ENCODE results near the gene PALM.

The PALM gene

DNA sequence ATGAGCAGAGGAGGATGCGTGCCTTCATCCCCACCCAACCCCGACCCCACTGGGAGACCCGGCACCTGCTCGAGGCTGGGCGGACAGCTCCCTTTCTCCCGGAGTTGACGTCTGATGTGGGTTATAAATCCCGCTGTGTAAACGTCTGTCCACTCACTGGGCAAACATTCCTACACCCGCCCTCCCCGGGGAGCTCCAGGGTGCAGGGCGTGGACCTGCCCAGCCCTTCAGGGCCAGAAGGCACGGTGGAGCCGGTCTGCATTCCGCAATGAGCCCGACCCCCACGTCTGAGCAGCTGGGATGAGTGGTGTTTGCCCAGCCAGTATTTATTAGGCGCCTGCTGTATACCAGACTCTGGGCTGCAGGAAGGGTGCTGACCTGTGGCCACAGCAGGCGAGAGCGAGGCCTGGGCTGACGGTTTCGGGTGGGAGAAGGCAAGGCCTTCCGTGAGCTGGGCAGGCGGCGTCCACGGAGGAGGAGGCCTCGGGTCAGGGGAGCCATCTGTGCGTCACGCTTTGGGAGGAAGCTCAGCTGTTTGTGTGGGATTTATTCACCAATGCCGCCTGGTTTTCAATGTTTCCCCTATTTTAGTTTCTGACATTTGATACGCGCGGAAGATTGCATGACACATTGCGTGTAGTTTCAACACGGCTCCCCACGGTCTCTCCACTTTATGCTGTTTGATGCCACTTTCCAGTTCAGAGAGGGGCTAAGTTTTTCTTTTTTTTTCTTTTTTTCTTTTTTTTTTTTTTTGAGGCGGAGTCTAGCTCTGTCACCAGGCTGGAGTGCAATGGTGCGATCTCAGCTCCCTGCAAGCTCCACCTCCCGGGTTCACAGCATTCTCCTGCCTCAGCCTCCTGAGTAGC is 44.1 kb downstream of the PALM start:
- DNase-seq = peak; percentile 86

DNA sequence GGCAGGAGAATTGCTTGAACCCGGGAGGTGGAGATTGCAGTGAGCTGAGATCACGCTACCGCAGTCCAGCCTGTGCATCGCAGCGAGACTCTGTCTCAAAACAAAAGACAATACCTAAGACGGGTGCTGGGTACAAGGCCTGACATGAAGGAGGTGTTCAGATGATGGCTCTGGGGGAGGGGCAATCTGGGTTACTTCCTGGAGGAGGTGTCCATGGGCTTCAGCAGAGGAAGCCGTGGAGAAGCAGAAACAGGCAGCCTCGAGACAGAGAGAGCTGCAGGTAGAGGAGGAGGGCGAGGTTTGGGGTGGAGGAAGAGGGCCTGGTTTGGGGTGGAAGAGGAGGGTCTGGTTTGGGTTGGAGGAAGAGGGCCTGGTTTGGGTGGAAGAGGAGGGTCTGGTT is 45.8 kb downstream of the PALM start:
- DNase-seq = no peak

DNA sequence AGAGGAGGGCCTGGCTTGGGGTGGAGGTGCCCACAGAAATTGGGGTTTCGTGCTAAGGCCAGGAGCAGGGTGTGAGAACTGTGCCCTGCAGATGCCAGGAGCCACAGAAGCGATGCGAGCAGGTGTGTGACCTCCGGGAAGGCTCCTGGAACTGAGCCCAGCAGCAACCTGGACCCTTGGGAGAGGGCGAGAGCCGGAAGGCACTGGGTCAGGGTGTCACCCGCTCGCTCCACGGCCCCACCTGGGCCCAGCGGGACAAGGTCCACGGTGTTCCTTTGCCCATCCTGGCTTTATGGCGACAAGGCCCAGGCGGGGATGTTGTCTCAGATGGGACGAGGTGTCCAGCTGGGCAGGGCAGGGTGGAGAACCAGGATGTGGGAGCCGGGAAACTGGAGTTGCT is 46.3 kb downstream of the PALM start:
- DNase-seq = no peak

GRCh38 chr19:756236-756635 is 47.5 kb downstream of the PALM start:
- peak; percentile 18 for DNase-seq

DNA sequence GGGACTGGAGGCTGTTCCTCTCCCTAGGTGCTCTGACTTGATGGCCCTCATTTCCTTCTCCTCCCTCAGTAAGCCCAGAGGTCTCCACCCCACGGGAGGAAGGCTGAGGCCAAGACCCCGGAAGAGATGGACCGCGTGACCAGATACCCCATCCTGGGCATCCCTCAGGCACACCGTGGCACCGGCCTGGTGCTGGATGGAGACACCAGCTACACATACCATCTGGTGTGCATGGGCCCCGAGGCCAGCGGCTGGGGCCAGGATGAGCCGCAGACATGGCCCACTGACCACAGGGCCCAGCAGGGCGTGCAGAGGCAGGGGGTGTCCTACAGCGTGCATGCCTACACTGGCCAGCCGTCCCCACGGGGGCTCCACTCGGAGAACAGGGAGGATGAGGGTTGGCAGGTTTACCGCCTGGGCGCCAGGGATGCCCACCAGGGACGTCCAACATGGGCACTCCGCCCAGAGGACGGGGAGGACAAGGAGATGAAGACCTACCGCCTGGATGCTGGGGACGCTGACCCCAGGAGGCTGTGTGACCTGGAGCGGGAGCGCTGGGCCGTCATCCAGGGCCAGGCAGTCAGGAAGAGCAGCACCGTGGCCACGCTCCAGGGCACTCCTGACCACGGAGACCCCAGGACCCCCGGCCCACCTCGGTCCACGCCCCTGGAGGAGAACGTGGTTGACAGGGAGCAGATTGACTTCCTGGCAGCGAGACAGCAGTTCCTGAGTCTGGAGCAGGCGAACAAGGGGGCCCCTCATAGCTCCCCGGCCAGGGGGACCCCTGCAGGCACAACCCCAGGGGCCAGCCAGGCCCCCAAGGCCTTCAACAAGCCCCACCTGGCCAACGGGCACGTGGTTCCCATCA is 48.3 kb downstream of the PALM start:
- DNase-seq = no peak

- no peak for DNase-seq
Measured at GRCh38 chr19:757811-758668, 49.3 kb downstream of the PALM start.

GRCh38 chr19:763181-763580 is 54.4 kb downstream of the PALM start:
- DNase-seq = no peak

GRCh38 chr19:763869-764268 is 55.1 kb downstream of the PALM start:
- no peak for DNase-seq

- DNase-seq = no peak
Measured at GRCh38 chr19:764301-764700, 55.6 kb downstream of the PALM start.

GRCh38 chr19:765179-765738 is 56.5 kb downstream of the PALM start:
- DNase-seq = no peak

DNA sequence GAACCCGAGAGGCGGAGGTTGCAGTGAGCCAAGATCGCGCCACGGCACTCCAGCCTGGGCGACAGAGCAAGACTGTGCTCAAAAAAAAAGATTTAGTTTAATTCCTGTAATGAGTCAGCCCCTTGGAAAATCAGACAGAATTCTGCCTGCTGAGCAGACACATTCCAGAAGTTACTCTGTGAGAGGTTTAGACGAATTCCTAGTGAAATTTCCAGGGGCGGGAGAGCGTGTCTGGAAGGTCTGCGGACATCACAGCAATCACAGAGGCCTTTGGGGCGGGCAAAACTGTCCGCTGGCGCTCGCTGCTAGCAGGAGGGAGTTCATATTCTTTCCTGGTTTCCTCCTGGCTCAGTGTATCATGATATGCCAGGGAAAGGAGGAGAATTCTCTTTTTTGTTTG is 59.7 kb downstream of the PALM start:
- peak; percentile 95 for DNase-seq

- DNase-seq = no peak
Measured at GRCh38 chr19:769616-770015, 60.9 kb downstream of the PALM start.

- DNase-seq = peak; percentile 45
Measured at GRCh38 chr19:771332-771785, 62.6 kb downstream of the PALM start.

DNA sequence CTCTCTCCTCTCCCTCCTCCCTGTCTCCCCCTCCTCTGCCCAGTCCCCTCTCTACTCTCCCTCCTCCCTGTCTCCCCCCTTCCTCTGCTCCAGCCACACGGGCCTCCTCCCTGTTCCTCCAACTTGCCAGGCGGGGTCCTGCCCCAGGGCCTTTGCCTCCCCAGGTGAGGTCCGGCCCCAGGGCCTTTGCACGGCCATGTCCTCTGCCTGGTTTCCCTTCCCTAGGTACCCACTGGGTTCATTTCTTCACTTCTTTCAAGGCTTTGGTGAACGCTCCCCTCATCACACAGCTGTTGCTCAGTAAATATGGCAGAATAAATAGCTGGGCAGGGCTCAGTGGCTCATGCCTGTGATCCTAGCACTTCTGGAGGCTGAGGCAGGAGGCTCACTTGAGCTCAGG is 63.3 kb downstream of the PALM start:
- DNase-seq = no peak

- no peak for DNase-seq
Measured at GRCh38 chr19:772730-773436, 64.1 kb downstream of the PALM start.

DNA sequence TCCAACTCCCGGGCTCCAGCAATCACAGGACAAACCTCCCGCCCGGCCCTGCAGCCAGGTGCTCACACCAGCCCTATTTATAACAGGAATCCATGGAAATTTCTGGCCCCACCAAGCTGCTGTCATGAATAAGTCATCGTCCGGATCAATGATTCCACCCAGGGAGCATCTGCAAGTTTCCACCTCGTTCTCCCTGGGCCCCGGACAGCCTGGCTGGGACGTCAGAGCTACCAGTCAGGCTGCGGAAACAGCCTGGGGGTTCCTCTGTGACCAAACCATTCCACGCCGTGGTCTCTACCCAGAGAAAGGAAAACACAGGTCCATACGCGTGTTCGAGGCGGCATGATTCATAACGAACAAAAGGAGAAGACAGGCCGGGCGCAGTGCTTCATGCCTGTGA is 67.8 kb downstream of the PALM start:
- DNase-seq = no peak

- DNase-seq = peak; percentile 93
Measured at GRCh38 chr19:778910-779653, 70.3 kb downstream of the PALM start.

- DNase-seq = no peak
Measured at GRCh38 chr19:780935-781334, 72.2 kb downstream of the PALM start.

DNA sequence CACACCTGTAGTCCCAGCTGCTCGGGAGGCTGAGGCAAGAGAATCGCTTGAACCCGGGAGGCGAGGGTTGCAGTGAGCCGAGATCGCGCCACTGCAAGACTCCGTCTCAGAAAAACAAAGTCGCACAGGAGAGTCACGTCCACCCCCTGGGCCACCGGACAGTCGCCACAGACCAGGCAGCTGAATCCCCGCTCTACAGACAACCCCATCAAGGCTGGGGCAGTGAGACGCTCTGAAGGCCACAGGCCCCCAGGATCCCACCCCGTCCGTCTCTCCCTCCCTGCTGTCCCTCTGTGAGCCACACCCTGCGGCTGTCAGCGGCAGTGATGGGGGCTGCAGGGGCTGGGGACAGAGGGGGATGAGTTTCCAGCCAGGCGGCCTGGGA is 73.1 kb downstream of the PALM start:
- DNase-seq = no peak

- DNase-seq = peak; percentile 74
Measured at GRCh38 chr19:782185-782877, 73.6 kb downstream of the PALM start.
